ENCODE results near the gene TBC1D30.
A peak's percentile ranks its signal among the peaks of the same experiment; 100 is the strongest.
"Not testable (repeated sequence)": the region's sequence is repeated elsewhere in the genome, so short reads cannot be mapped to it uniquely, and the experiment has no call there.

The TBC1D30 gene, protein sequence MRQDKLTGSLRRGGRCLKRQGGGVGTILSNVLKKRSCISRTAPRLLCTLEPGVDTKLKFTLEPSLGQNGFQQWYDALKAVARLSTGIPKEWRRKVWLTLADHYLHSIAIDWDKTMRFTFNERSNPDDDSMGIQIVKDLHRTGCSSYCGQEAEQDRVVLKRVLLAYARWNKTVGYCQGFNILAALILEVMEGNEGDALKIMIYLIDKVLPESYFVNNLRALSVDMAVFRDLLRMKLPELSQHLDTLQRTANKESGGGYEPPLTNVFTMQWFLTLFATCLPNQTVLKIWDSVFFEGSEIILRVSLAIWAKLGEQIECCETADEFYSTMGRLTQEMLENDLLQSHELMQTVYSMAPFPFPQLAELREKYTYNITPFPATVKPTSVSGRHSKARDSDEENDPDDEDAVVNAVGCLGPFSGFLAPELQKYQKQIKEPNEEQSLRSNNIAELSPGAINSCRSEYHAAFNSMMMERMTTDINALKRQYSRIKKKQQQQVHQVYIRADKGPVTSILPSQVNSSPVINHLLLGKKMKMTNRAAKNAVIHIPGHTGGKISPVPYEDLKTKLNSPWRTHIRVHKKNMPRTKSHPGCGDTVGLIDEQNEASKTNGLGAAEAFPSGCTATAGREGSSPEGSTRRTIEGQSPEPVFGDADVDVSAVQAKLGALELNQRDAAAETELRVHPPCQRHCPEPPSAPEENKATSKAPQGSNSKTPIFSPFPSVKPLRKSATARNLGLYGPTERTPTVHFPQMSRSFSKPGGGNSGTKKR

DNA sequence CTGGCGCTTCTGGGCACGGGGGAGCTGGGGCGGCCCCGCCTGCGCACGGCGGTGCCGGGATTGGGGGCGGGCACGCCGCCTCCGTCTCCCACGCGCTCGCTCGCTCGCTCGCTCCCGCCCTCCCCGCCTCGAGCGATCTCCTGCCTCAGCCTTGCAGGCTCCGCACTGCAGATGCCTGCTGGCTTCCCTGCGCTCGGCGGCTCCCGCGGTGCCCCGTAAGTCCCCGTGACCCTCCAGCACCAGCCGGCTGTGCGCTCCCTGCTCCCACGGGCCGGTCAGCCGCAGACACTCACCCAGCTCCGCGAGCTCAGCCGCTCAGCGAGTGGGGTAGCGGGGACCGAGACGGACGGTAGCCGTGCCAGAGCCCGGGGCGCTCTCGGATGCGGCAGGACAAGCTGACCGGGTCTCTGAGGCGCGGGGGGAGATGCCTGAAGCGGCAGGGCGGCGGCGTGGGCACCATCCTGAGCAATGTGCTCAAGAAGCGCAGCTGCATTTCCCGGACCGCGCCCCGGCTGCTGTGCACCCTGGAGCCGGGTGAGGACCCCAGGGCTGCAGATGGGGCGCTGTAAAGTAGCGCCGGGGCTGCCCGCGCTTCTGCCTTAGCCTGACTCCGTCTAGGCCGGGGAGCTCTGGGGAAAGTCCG, at the start of gene TBC1D30:
Gene TBC1D30, plus strand, starts transcription at position 148 of the 643 bp plus-strand sequence. Its CDS starts 233 bp downstream, at position 381.
- in situ Hi-C loops (cut with HindIII; ENCODE audit: low sequenced_read_pairs) = no loop called here
- TF ChIP-seq, protein P1, sequence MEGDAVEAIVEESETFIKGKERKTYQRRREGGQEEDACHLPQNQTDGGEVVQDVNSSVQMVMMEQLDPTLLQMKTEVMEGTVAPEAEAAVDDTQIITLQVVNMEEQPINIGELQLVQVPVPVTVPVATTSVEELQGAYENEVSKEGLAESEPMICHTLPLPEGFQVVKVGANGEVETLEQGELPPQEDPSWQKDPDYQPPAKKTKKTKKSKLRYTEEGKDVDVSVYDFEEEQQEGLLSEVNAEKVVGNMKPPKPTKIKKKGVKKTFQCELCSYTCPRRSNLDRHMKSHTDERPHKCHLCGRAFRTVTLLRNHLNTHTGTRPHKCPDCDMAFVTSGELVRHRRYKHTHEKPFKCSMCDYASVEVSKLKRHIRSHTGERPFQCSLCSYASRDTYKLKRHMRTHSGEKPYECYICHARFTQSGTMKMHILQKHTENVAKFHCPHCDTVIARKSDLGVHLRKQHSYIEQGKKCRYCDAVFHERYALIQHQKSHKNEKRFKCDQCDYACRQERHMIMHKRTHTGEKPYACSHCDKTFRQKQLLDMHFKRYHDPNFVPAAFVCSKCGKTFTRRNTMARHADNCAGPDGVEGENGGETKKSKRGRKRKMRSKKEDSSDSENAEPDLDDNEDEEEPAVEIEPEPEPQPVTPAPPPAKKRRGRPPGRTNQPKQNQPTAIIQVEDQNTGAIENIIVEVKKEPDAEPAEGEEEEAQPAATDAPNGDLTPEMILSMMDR (IDR thresholded peaks at IDR 0.05; ENCODE audit: low read depth, low read length) = no peak
- peak; percentile 12 for DNase-seq (ENCODE audit: low read depth, low spot score)

DNA sequence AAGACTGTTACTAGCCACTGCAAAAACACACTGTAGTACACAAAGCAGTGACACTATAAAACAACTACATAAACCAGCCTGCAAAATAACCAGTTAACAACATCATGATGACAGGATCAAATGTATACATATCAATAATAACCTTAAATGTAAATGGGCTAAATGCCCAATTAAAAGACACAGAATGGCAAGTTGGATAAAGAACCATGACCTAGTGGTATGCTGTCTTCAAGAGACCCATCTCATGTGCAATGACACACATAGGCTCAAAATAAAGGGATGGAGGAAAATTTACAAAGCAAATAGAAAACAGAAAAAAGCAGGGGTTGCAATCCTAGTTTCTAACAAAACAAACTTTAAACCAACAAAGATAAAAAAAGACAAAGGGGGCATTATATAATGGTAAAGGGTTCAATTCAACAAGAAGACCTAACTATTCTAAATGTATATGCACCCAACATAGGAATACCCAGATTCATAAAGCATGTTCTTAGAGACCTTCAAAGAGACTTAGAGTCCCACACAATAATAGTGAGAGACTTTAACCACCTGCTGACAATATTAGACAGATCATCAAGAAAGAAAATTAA, 49.2 kb upstream of the TBC1D30 start:
- in situ Hi-C loops (cut with HindIII; ENCODE audit: low sequenced_read_pairs); DNase-seq (ENCODE audit: low read depth, low spot score); H3K4me3 ChIP-seq (ENCODE audit: low read depth, low read length): not testable (repeated sequence)

More for the DNA sequence above, at the start of gene TBC1D30:
- H3K4me3 ChIP-seq (ENCODE audit: low read depth, low read length) = peak within 1 kb of the TSS; percentile 16

DNA sequence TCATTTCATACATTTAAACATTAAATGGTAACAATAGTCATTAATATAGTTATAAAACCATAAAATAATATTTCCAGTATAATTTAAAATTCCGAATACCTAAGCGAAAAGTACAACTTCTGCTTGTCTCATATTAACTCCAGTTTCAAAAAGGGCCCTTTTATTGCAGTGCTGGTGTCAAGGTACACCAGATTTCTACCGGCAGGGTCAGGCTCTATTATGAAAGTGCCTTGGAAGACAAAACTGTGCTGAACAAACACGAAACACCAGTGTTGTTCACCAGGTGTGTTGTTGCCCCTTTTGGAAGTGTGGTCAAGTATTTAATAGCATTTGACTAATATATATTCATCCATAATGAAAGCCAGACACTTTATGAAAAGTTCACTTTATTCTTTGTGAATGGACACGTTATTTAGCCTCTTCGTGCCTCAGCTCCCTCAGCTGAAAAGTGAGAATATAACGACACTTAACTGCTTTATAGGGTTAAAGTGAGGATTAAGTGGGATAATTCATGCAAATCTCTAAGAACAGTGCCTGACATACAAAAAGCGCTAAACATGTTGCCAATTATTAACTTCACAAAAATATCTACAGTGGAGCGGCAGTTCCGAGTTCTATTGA, 45.0 kb upstream of the TBC1D30 start:
- in situ Hi-C loops (cut with HindIII; ENCODE audit: low sequenced_read_pairs) = no loop called here
- TF ChIP-seq, protein P1 (IDR thresholded peaks at IDR 0.05; ENCODE audit: low read depth, low read length) = no peak
- H3K4me3 ChIP-seq (ENCODE audit: low read depth, low read length) = no peak overlapping the region
- no peak for DNase-seq (ENCODE audit: low read depth, low spot score)

DNA sequence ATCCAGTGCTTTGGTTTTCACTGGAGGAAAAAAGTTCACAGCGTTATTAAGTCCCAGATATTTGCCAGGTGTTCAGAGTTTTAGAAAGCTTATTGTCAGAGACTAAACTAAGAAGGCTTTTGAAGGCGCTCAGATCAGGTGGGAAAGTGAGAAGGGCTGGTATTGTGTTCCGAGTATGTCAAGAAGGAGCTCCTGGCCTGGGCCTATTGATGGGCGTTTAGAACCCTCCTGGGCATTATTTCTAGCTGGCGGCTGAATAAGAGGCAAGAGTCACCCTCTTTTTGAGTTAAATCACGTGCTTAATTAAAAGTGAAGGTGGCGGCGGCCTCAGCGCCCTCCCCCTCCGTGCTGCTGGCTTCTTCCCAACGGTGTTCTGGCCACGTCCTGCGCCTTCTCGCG, 44.3 kb upstream of the TBC1D30 start:
- in situ Hi-C loops (cut with HindIII; ENCODE audit: low sequenced_read_pairs) = no loop called here
- no peak for DNase-seq (ENCODE audit: low read depth, low spot score)
- TF ChIP-seq, protein P1 (IDR thresholded peaks at IDR 0.05; ENCODE audit: low read depth, low read length) = no peak
- no peak overlapping the region for H3K4me3 ChIP-seq (ENCODE audit: low read depth, low read length)

DNA sequence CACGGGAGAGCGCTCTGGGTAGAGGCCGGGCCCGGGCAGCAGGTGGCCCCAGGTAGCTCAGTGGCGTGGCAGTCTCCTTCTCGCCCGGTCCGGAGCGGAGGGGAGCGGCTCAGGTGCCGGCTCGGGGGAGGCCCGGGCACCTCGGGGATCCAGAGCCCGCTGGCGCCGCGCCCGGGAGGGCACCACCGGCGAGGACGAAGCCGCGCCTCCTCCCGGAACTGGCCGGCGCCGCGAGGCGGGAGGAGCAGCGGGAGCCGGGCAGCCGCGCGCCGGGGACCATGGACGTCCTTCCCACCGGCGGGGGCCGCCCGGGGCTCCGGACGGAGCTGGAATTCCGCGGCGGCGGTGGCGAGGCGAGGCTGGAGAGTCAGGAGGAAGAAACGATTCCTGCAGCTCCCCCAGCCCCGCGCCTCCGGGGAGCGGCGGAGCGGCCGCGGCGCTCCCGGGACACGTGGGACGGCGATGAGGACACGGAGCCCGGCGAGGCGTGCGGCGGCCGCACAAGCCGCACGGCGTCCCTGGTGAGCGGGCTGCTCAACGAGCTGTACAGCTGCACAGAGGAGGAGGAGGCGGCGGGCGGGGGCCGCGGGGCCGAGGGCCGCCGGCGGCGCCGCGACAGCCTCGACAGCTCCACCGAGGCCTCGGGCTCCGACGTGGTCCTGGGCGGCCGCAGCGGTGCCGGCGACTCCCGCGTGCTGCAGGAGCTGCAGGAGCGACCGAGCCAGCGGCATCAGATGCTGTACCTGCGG, 43.7 kb upstream of the TBC1D30 start:
- no peak overlapping the region for H3K4me3 ChIP-seq (ENCODE audit: low read depth, low read length)
- no peak for DNase-seq (ENCODE audit: low read depth, low spot score)
- in situ Hi-C loops (cut with HindIII; ENCODE audit: low sequenced_read_pairs) = no loop called here
- TF ChIP-seq, protein P1 (IDR thresholded peaks at IDR 0.05; ENCODE audit: low read depth, low read length) = no peak
